ENCODE results near the gene GALNT10. TPM values are rescaled to one million over a fixed set of nuclear protein-coding genes. Genes with fewer than 3 reads are reported as not detected.

GALNT10 gene
- total RNA-seq, 4 donors from 2014 or later, result 11.6 to 16.3 (median 14.8) TPM

- H3K36me3 ChIP-seq, result no peaks in the 10 kb centered on the region
- no peaks in the 10 kb centered on the region for H3K27me3 ChIP-seq
- DNase-seq (ENCODE audit: low spot score in 2 of 2), result no peak
- H3K4me3 ChIP-seq, result no peak overlapping the region
- peaks cover 7% of the 10 kb centered on the region for H3K4me1 ChIP-seq
- H3K27ac ChIP-seq, result no peak overlapping the region
- no peaks in the 10 kb centered on the region for H3K9me3 ChIP-seq
- 96% methylated on average over 2 of the region's 2 CpGs for WGBS
- TF ChIP-seq POLR2AphosphoS5 (IDR thresholded peaks at IDR 0.05) (no peak), POLR2A (IDR thresholded peaks at IDR 0.05) (no peak)
These were observed 50.1 kb downstream of the GALNT10 start for GRCh38 chr5:154240595-154240994.

GRCh38 chr5:154241021-154241420 lies 50.5 kb downstream of the GALNT10 start:
- H3K9me3 ChIP-seq, result no peaks in the 10 kb centered on the region
- H3K27ac ChIP-seq, result no peak overlapping the region
- DNase-seq (ENCODE audit: low spot score in 2 of 2), result no peak
- H3K4me3 ChIP-seq, result no peak overlapping the region
- H3K4me1 ChIP-seq, result peaks cover 7% of the 10 kb centered on the region
- no peaks in the 10 kb centered on the region for H3K27me3 ChIP-seq
- WGBS, result 74% methylated on average over 4 of the region's 4 CpGs
- H3K36me3 ChIP-seq, result no peaks in the 10 kb centered on the region
- TF ChIP-seq POLR2A (IDR thresholded peaks at IDR 0.05) (no peak), EP300 (IDR thresholded peaks at IDR 0.05) (no peak), CTCF (IDR thresholded peaks at IDR 0.05) (no peak), POLR2AphosphoS5 (IDR thresholded peaks at IDR 0.05) (no peak)

- H3K36me3 ChIP-seq, result no peaks in the 10 kb centered on the region
- no peak for DNase-seq (ENCODE audit: low spot score in 2 of 2)
- no peaks in the 10 kb centered on the region for H3K27me3 ChIP-seq
- no peak for TF ChIP-seq POLR2AphosphoS5 (IDR thresholded peaks at IDR 0.05)
- no peak for TF ChIP-seq POLR2A (IDR thresholded peaks at IDR 0.05)
- TF ChIP-seq CTCF (IDR thresholded peaks at IDR 0.05), result no peak
- H3K4me1 ChIP-seq, result peaks cover 7% of the 10 kb centered on the region
- 94% methylated on average over 1 of the region's 1 CpG for WGBS
- H3K9me3 ChIP-seq, result no peaks in the 10 kb centered on the region
- no peak overlapping the region for H3K27ac ChIP-seq
- H3K4me3 ChIP-seq, result no peak overlapping the region
These were observed 51.9 kb downstream of the GALNT10 start for GRCh38 chr5:154242442-154242841.

GRCh38 chr5:154242964-154243376 lies 52.4 kb downstream of the GALNT10 start:
- Histone ChIP-seq H3K36me3 (no peaks in the 10 kb centered on the region), H3K4me1 (peaks cover 7% of the 10 kb centered on the region), H3K9me3 (no peaks in the 10 kb centered on the region), H3K27ac (no peak overlapping the region), H3K27me3 (no peaks in the 10 kb centered on the region), H3K4me3 (no peak overlapping the region)
- DNase-seq (ENCODE audit: low spot score in 2 of 2), result no peak
- TF ChIP-seq EP300 (IDR thresholded peaks at IDR 0.05) (no peak), POLR2A (IDR thresholded peaks at IDR 0.05) (no peak), CTCF (IDR thresholded peaks at IDR 0.05) (no peak), POLR2AphosphoS5 (IDR thresholded peaks at IDR 0.05) (no peak)
- 0% methylated on average over 1 of the region's 1 CpG for WGBS

GRCh38 chr5:154243736-154244135 lies 53.2 kb downstream of the GALNT10 start:
- Histone ChIP-seq H3K27me3 (no peaks in the 10 kb centered on the region), H3K27ac (no peak overlapping the region), H3K9me3 (no peaks in the 10 kb centered on the region), H3K4me3 (no peak overlapping the region), H3K4me1 (peaks cover 3% of the 10 kb centered on the region), H3K36me3 (no peaks in the 10 kb centered on the region)
- 90% methylated on average over 2 of the region's 2 CpGs for WGBS
- no peak for TF ChIP-seq POLR2A (IDR thresholded peaks at IDR 0.05)
- no peak for TF ChIP-seq POLR2AphosphoS5 (IDR thresholded peaks at IDR 0.05)
- no peak for TF ChIP-seq EP300 (IDR thresholded peaks at IDR 0.05)
- TF ChIP-seq CTCF (IDR thresholded peaks at IDR 0.05), result no peak
- DNase-seq (ENCODE audit: low spot score in 2 of 2), result no peak

GRCh38 chr5:154244476-154244875 lies 53.9 kb downstream of the GALNT10 start:
- WGBS, result 52% methylated on average over 3 of the region's 3 CpGs
- no peaks in the 10 kb centered on the region for H3K27me3 ChIP-seq
- TF ChIP-seq CTCF (IDR thresholded peaks at IDR 0.05) (no peak), POLR2AphosphoS5 (IDR thresholded peaks at IDR 0.05) (no peak), EP300 (IDR thresholded peaks at IDR 0.05) (no peak), POLR2A (IDR thresholded peaks at IDR 0.05) (no peak)
- DNase-seq (ENCODE audit: low spot score in 2 of 2), result no peak
- no peaks in the 10 kb centered on the region for H3K36me3 ChIP-seq
- no peak overlapping the region for H3K27ac ChIP-seq
- no peaks in the 10 kb centered on the region for H3K9me3 ChIP-seq
- H3K4me1 ChIP-seq, result no peaks in the 10 kb centered on the region
- no peak overlapping the region for H3K4me3 ChIP-seq

Measured in suprapubic skin (tissue), 4 donors.